ENCODE measurements around the gene HERPUD1. TPM values are rescaled to one million over a fixed set of nuclear protein-coding genes. Genes with fewer than 3 reads are reported as not detected.

Gene HERPUD1
- total and polyA plus RNA-seq, 9 of the 15 experiments (the other 6 are each of a cell fraction or from before 2014, with no cell fraction given) = 14.2 to 60.7 (median 37.4) TPM

- no peak for TF ChIP-seq OTX1 (CRISPR knock-in tag; IDR thresholded peaks at IDR 0.05)
- no peak for TF ChIP-seq ZNF589 (CRISPR knock-in tag; IDR thresholded peaks at IDR 0.05; ENCODE audit: low read depth)
Measured at GRCh38 chr16:56950051-56950450, 18.1 kb downstream of the HERPUD1 start (continued).

GRCh38 chr16:56950455-56950854 is 18.5 kb downstream of the HERPUD1 start:
- Histone ChIP-seq H3K79me2 (ENCODE audit: control insufficient read depth, insufficient read depth, low read length) (no peaks in the 10 kb centered on the region), H4K20me1 (replicated peaks; ENCODE audit: control insufficient read depth, insufficient read depth, low read length) (no peaks in the 10 kb centered on the region), H3K9me3 (replicated peaks; ENCODE audit: control insufficient read depth, insufficient read depth, low read depth, low read length) (no peaks in the 10 kb centered on the region), H3K9me1 (ENCODE audit: control insufficient read depth, insufficient read depth, low read length) (no peaks in the 10 kb centered on the region), H3K9ac (ENCODE audit: insufficient read depth in 1 of 2, low read depth in 2 of 2, low read length in 2 of 2) (peak overlapping the region in 1 of 2 experiments; percentile 32; a peak in 1 of 4 replicates), H3K4me3 (no peak overlapping the region), H3K4me1 (replicated peaks in 1 of 2; ENCODE audit: control insufficient read depth in 2 of 2, insufficient read depth in 2 of 2, low read length in 2 of 2) (no peaks in the 10 kb centered on the region), H3K4me2 (ENCODE audit: insufficient read depth, low read length) (no peak overlapping the region), H3K36me3 (ENCODE audit: control insufficient read depth, insufficient read depth, low read length) (no peaks in the 10 kb centered on the region), H3K27ac (ENCODE audit: extremely low read depth, low read depth, low read length) (no peak overlapping the region), H2AFZ (ENCODE audit: low read depth, low read length) (no peak overlapping the region), H3K27me3 (ENCODE audit: control insufficient read depth in 2 of 2, insufficient read depth in 2 of 2, low read length in 2 of 2) (no peaks in the 10 kb centered on the region; a peak in 1 of 5 replicates)
- intact Hi-C loops (cut with micrococcal nuclease) = no loop called here
- no peak for TF ChIP-seq STAG1 (CRISPR knock-in tag; IDR thresholded peaks at IDR 0.05; ENCODE audit: borderline replicate concordance)
- TF ChIP-seq ZNF589 (CRISPR knock-in tag; IDR thresholded peaks at IDR 0.05; ENCODE audit: low read depth) = no peak
- TF ChIP-seq MTF1 (CRISPR knock-in tag; IDR thresholded peaks at IDR 0.05; ENCODE audit: borderline replicate concordance) = no peak
- TF ChIP-seq ILK (tag; IDR thresholded peaks at IDR 0.05; ENCODE audit: borderline replicate concordance, low read depth) = no peak
- no peak for TF ChIP-seq ERF (CRISPR knock-in tag; IDR thresholded peaks at IDR 0.05)
- no peak for TF ChIP-seq FOXA1 (IDR thresholded peaks at IDR 0.05; ENCODE audit: borderline replicate concordance)
- TF ChIP-seq CXXC5 (CRISPR knock-in tag; IDR thresholded peaks at IDR 0.05) = no peak
- TF ChIP-seq CBFB (CRISPR knock-in tag; IDR thresholded peaks at IDR 0.05) = no peak
- TF ChIP-seq BDP1 (IDR thresholded peaks at IDR 0.05; ENCODE audit: insufficient read depth, insufficient read length) = no peak
- ATAC-seq (no peak), FAIRE-seq (peak; percentile 15), DNase-seq (ENCODE audit: extremely low read depth in 1 of 4, low spot score in 3 of 4) (no peak)
- POLR2A ChIA-PET = interaction anchor here (0.9 to 2.3 kb wide), 5 partner anchors 9 to 16 kb away, joined by 3 to 7 read pairs (median 4); no protein-coding TSS in a partner anchor
- no TSS peak for BruUV-seq (replicated peaks)
- 19% methylated on average over 7 of the region's 7 CpGs for WGBS (ENCODE audit: insufficient coverage, low coverage, missing lambda C conversion rate)
- CTCF ChIA-PET (ENCODE audit: low intra/inter-chr PET ratio) = interaction anchor here (1.9 kb wide), 1 partner anchor 83 kb away, joined by 16 read pairs; no protein-coding TSS in a partner anchor
- in situ Hi-C loops (cut with MboI) = loop anchor here (5.0 kb wide), 1 partner anchor 83 kb away; the partner anchor contains the start of gene SLC12A3
